Measurements from ENCODE around the gene CKS1B.

CKS1B gene

DNA sequence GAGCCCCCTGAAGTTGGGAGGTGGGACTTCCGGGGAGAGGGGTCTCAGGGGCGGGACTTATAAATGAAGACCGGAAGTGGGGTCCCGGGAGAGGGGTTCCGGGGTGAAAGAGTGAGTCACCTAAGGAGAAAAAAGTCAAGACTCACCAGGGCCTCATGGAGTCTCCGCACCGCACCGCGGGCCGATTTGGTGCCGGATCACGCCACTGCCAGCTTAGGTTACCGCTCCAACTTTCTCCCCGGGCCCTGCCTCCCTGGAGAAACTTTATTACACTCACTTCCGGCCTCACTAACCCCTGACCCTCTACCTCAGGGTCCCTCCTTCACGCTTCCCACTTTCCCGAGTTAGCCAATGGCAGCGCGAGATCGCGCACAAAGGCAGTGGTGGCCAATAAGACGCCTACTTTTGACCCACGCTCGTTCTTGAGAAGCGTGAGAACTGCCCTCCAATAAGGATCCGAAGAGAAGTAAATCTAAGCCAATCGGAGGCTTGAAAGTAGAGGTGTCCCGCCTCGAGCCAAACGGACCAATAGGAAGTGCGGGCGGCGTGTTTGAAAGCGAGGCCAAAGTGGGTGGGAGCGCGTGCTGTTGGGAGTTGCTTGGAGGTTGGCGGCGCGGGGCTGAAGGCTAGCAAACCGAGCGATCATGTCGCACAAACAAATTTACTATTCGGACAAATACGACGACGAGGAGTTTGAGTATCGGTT lies at the start of gene CKS1B:
Gene CKS1B (plus strand): TSS at position 580 of the 706 bp plus-strand sequence. CDS start 65 bp downstream, at position 645.
- H3K27ac Mint-ChIP-seq = no peak within 1 kb of the TSS
- no peak within 1 kb of the TSS for H3K4me3 Mint-ChIP-seq
- peaks cover 2% of the 10 kb centered on the region for H3K36me3 Mint-ChIP-seq
- H3K9me3 Mint-ChIP-seq = no peaks in the 10 kb centered on the region
- peaks cover 29% of the 10 kb centered on the region for H3K4me1 Mint-ChIP-seq
- no peaks in the 10 kb centered on the region for H3K27me3 Mint-ChIP-seq

DNA sequence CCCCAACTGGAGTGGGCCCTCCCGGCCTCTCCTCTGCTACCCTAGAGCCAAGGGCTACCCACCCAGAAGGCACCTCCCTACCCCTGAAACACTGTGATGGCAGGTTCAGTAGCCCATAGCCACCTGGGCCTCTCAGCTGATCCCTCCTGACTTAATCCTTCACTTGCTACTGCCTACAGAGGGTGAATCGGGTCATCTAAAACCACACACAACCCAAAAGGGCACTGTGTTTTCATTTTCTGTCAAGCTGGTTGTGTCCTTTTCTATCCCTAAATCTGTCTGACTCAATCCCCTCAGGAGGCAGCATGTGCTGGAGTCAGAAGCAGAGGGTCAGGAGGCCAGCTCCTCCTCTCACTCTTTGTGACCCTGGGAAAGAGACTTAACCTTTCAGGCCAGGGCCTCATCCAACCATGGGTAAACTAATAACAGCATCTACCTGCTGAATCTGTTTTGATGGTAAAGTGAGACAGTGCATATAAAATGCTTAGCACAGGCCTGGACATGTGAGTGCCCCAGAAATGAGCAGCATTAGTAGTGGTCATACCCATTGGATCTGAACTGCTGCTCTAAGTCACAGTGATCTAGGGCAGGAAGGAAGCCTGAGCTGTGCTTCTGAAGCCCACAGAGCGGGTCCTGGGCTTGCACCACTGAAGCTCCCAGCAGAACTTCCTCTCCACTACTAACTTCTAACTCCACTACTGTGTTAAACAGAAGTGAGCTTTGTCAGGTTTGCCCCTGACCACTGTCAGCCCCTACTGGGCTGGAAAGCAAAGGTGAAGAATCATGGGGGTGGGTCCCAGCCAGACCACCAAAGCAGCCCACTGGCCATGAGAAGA lies 48.9 kb upstream of the CKS1B start:
- Mint-ChIP-seq H3K27me3 (no peaks in the 10 kb centered on the region), H3K4me1 (no peaks in the 10 kb centered on the region), H3K9me3 (no peaks in the 10 kb centered on the region), H3K27ac (peak overlapping the region; percentile 55), H3K36me3 (peaks cover 13% of the 10 kb centered on the region), H3K4me3 (no peak overlapping the region)

DNA sequence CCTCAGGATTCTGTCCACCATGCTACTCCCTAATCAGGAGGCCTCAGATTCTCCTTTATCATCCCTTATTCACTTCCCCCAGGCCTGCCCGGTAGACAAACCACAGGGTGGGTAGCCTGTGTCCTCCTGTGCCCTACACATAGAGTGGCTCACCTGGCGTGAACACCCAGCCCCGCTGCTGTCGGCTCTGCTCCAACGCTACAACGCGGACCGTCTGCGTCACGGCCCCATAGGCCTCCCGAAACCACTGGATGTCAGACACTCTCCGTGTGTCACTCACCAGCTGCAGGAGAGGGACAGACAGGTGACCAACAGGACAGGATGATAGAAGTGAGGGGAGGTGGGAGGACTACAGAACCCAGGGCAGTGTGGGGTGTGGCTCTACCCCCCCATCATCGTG lies 48.3 kb upstream of the CKS1B start:
- no peak overlapping the region for H3K4me3 Mint-ChIP-seq
- H3K9me3 Mint-ChIP-seq = no peaks in the 10 kb centered on the region
- H3K27me3 Mint-ChIP-seq = no peaks in the 10 kb centered on the region
- no peaks in the 10 kb centered on the region for H3K4me1 Mint-ChIP-seq
- no peak overlapping the region for H3K27ac Mint-ChIP-seq
- peaks cover 13% of the 10 kb centered on the region for H3K36me3 Mint-ChIP-seq

DNA sequence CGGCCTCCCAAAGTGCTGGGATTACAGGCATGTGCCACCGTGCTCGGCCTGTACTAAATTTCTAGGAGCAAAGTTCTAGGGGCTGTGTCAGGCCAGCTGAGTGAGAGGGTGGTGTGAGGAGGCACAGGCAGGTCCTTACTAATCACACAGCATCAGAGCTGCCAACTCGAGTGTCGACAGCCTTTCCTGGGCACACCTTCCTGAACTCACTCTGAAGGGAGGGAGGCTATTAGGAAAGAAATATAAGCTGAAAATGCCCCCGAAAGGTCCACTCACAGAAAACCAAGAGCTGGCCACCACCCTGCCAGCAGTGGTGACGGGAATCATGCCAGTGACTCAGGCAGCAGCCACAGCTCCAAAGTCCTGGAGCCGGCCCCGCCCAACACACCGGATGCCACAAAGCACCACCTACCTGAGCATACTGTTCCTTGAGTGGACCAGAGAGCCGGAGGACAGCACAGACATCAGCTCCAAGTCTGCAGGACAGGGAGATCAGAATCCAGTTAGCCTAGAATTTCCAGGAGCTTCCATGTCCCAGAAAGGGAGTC lies 42.5 kb upstream of the CKS1B start:
- H3K27ac Mint-ChIP-seq = no peak overlapping the region
- H3K9me3 Mint-ChIP-seq = no peaks in the 10 kb centered on the region
- peaks cover 14% of the 10 kb centered on the region for H3K36me3 Mint-ChIP-seq
- H3K27me3 Mint-ChIP-seq = no peaks in the 10 kb centered on the region
- H3K4me1 Mint-ChIP-seq = peaks cover 13% of the 10 kb centered on the region
- no peak overlapping the region for H3K4me3 Mint-ChIP-seq

DNA sequence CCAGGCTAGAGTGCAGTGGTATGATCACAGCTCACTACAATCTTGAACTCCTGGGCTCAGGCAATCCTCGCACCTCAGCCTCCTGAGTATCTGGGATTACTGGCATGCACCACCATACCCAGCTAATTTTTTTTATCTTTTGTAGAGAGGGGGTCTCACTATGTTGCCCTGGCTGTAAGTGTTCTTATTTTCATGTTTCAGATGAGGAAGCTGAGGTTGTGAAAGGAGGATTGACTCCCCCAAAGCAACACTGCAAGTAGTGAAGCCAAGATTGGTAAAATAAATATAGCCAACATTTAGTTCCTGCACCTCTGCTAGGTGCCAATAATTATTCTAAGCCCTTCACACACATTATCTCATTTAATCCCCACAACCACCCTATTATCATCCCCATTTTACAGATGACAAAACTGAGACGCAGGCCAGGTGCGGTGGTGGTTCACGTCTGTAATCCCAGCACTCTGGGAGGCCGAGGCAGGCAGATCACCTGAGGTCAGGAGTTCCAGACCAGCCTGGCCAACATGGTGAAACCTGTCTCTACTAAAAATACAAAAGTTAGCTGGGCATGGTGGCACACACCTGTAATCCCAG lies 40.0 kb upstream of the CKS1B start:
- Mint-ChIP-seq H3K27ac (no peak overlapping the region), H3K36me3 (peaks cover 5% of the 10 kb centered on the region), H3K4me1 (peaks cover 33% of the 10 kb centered on the region), H3K27me3 (no peaks in the 10 kb centered on the region), H3K4me3 (peak overlapping the region; percentile 1), H3K9me3 (no peaks in the 10 kb centered on the region)

DNA sequence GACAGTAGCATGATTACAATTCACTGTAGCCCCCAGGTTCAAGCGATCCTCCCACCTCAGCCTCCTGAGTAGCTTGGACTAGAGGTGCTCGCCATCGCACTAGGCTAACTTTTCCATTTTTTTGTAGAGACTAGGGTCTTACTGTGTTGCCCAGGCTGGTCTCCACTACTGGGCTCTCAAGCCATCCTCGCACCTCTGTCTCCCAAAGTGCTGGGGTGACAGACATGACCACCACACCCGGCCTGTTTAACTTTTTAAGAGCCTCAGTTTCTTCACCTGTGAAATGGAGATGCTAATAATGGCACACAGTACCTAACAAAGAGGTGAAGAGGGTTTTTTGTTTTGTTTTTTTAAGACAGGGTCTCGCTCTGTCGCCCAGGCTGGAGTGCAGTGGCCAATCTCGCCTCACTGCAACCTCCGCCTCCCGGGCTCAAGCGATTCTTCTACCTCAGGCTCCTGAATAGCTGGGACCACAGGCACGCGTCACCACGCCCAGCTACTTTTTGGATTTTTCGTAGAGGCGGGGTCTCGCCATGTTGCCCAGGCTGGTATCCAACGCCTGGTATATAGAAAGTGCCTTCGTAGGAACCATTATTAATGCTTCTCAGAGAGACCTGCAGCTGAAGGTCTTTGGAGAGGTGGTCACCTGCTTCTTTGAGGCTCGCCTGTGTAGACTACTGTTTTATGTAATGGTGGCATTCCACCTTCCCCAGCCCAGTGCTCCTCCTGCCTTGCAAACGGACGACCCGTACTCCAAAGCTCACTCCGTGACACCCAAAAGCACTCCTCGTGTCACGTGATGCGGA lies 38.5 kb upstream of the CKS1B start:
- peaks cover 44% of the 10 kb centered on the region for H3K4me1 Mint-ChIP-seq
- H3K27ac Mint-ChIP-seq = peak overlapping the region; percentile 98
- peak overlapping the region; percentile 98 for H3K4me3 Mint-ChIP-seq
- no peaks in the 10 kb centered on the region for H3K9me3 Mint-ChIP-seq
- no peaks in the 10 kb centered on the region for H3K27me3 Mint-ChIP-seq
- H3K36me3 Mint-ChIP-seq = peaks cover 2% of the 10 kb centered on the region

DNA sequence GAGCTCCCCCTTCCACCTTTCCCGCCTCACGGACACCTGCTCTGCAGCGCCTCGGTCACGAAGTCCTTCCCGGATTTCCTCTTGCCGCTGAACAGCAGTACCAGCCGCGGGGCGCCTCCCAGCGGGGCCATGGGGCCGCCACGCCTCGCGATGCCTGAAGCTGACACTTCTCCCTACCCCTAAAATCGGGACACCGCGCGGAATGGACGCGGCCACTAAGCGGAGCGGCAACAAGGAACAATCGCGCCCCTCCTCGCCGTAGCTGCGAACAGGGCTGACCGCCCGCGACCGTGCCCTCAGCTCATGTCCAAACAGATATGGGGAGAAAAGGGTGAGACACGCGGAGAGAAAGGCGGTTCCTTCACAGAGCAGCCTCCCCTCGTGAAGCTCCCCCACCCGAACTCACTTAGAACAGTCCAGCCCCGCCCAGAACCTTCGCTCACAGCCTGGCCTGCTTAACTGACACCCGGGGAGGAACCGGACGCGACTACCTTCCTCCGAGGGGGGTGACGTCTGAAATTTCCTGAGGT lies 37.9 kb upstream of the CKS1B start, which contains the start of gene PMVK:
Gene PMVK (minus strand): TSS at position 165 of the 530 bp plus-strand sequence. CDS start 34 bp downstream, at position 131.
- Mint-ChIP-seq H3K4me3 (peak within 1 kb of the TSS; percentile 98), H3K4me1 (peaks cover 48% of the 10 kb centered on the region), H3K9me3 (no peaks in the 10 kb centered on the region), H3K27me3 (no peaks in the 10 kb centered on the region), H3K27ac (peak within 1 kb of the TSS; percentile 98), H3K36me3 (peaks cover 2% of the 10 kb centered on the region)

DNA sequence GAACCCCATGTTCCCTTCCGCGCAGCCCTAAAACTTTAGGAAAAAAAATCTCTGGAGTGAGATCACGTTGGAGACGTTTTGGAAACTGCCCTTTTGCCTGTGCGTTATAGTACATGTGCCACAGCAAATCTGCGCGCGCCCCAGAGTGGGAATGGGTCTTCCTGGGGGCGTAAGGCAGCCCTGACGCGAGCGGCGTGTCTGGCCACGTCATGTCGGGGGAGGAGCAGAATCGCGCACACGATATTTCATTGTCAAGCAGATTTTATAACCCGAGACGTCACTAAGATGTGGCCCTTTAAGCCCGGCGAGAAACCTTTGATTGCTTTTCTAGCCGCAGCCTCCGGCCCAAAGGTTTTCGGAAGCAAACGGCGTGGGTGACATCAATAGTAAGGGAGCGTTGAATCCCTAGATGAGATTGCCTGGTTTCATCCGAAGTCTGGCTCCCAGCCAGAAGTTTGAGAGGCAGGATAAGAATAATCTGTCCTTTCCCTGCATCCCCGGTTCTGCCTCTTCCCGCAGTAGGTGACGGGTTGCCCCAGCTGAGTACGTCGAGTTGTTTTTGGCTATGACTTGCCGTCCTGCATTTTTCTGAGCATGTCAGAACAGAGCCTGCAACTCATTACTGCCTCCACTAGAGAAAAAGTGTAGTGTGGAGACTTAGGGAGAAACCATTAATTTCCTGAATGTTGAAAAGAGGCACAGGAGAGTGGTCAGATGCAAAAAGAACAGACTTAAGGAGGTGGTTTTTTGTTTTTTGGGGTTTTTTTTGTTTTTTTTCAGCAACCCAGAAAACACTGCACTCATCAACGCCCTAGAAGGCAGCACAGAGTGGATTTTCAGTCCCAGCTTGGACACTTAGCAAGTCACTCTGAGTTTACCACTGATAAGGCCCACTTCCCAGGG lies 37.1 kb upstream of the CKS1B start:
- peak overlapping the region; percentile 98 for H3K4me3 Mint-ChIP-seq
- peak overlapping the region; percentile 98 for H3K27ac Mint-ChIP-seq
- H3K36me3 Mint-ChIP-seq = peaks cover 2% of the 10 kb centered on the region
- peaks cover 50% of the 10 kb centered on the region for H3K4me1 Mint-ChIP-seq
- H3K9me3 Mint-ChIP-seq = no peaks in the 10 kb centered on the region
- H3K27me3 Mint-ChIP-seq = no peaks in the 10 kb centered on the region

DNA sequence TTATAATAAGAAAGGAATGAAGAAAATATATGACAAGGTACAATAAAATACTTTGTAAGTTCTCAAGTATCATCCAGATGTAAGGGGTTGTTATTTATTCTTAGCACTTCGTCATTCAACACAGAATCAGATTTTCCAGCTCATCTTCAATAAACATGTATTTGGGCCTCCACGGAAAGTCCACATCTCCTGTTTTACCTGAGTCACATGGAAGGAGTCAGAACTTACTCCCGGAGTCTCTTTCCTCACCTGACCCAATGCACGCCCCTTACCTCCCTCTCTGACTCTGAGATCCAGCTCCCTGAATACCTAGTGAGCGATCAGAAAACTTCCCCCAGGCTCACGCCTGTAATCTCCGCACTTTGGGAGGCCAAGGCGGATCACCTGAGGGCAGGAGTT lies 36.5 kb upstream of the CKS1B start:
- Mint-ChIP-seq H3K4me3 (peak overlapping the region; percentile 98), H3K36me3 (peaks cover 2% of the 10 kb centered on the region), H3K27ac (peak overlapping the region; percentile 98), H3K9me3 (no peaks in the 10 kb centered on the region), H3K27me3 (no peaks in the 10 kb centered on the region), H3K4me1 (peaks cover 56% of the 10 kb centered on the region)

DNA sequence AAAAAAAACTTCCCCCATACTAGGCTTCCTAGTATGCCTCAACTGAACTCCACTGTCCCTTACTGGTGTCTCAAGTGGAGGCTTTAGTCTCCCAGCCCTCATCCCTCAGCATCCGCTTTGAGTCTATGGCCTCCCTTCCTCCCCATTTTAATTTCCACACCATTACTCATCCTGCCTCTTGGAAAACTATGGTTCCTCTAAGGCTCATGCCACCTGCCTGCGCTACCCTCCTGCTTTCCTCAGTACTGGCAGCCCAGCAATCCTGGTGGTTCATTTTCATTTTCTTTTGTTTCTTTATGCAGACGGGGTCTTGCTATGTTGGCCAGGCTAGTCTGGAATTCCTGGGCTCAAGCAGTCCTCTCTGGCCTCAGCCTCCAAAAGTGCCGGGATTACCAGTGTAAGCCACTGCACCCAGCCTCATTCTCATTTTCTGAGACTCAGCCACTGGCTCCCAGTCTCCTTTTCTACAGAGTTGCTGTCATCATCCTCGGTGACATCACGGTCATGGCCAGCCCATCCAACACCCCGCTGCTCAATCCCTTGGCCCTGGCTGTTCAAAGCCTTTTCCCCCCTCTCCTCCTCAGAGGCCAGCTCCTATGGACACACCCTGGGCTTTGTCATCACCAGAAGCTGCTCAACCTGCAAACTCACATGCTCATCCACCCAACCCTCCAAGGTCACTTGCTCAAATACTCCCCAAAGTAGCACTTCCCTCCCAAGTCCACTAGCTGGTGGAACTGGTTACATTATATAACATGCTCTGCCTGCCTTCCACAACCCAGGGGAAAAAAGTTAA lies 35.7 kb upstream of the CKS1B start:
- no peaks in the 10 kb centered on the region for H3K9me3 Mint-ChIP-seq
- peak overlapping the region; percentile 37 for H3K27ac Mint-ChIP-seq
- peak overlapping the region; percentile 68 for H3K4me3 Mint-ChIP-seq
- H3K27me3 Mint-ChIP-seq = no peaks in the 10 kb centered on the region
- peaks cover 62% of the 10 kb centered on the region for H3K4me1 Mint-ChIP-seq
- H3K36me3 Mint-ChIP-seq = peaks cover 2% of the 10 kb centered on the region

DNA sequence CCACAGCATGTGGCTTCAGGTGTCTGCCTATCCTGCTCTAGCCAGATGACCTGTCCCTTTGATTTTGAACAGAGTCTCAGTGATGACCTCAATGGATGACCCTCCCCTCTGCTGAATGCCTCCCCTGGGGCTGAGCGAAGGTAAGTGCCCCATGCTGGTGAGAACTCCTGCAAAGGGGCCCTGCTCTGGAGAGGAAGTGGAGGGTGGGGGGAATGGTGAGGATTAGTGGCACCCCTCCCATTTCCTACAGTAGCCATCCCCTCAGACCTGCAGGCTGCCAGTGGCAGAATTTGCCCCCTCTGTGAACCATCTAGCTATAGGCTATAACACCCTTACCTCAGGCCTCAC lies 34.3 kb upstream of the CKS1B start:
- Mint-ChIP-seq H3K4me3 (no peak overlapping the region), H3K9me3 (no peaks in the 10 kb centered on the region), H3K4me1 (peaks cover 63% of the 10 kb centered on the region)

DNA sequence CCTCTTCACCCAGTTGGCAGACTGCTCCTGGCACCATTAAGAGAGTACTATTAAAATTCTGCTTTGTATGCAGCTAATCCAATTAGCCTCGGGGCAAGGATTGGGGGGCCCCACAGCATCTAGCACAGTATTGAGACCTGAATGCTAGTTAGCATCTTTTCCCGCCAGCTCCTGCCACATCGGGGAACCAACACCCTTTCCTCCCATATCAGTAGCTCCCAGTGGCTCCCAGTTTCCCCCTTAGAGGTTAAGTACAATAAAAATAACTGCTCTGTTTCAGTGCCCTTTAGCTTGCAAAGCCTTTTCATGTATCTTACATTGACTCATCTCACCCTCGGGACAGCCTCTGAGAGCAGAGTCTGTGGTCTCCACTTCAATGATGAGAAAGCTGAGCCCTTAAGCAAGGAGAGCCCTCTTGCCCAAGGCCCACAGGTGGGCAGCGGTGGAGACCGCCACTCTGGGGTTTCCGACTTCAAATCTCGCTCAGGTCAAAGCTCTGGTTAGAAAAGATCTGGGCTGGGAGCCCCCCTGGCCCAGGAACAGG lies 33.8 kb upstream of the CKS1B start:
- Mint-ChIP-seq H3K27me3 (no peaks in the 10 kb centered on the region), H3K9me3 (no peaks in the 10 kb centered on the region), H3K27ac (peak overlapping the region; percentile 83), H3K4me1 (peaks cover 61% of the 10 kb centered on the region), H3K4me3 (peak overlapping the region; percentile 55), H3K36me3 (peaks cover 2% of the 10 kb centered on the region)

More for the DNA sequence above, 34.3 kb upstream of the CKS1B start:
- Mint-ChIP-seq H3K27ac (peak overlapping the region; percentile 83), H3K36me3 (peaks cover 2% of the 10 kb centered on the region), H3K27me3 (no peaks in the 10 kb centered on the region)

DNA sequence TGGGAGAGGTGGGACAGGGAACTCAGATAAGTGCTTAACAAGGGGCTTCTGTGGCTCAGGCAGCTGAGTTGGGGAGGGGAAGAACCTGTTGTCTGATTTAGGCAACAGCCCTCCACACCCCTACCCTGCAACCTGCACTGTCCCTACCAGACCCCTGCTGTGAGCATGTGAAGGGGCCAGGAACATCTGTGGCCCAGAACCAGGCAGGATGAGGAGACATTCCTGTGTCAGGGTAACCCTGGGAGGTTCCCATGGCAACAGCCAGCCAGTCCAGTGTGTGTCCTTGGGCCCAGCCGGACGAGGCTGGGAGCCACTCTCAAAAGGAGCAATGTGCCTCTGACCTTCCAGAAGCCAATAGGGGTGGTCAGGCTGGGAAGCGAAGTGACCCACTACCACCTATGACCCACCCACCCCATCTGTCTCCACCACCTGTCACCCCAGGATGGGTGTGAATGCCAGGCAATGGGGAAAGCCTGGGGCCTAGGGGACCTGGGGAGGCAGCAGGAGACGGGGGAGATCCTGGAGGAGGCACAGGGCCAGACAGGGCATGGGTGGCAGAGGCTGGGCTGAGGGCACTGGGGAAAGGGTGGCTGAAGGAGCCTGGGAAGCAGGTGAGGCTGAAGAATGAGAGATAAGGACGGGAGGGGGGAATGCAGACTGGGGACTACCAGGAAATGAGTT lies 33.0 kb upstream of the CKS1B start:
- H3K36me3 Mint-ChIP-seq = peaks cover 4% of the 10 kb centered on the region
- H3K4me3 Mint-ChIP-seq = no peak overlapping the region
- H3K27ac Mint-ChIP-seq = peak overlapping the region; percentile 46
- peaks cover 58% of the 10 kb centered on the region for H3K4me1 Mint-ChIP-seq
- H3K27me3 Mint-ChIP-seq = no peaks in the 10 kb centered on the region
- no peaks in the 10 kb centered on the region for H3K9me3 Mint-ChIP-seq

All from activated naive CD4-positive, alpha-beta T cell treated with anti-CD3 and anti-CD28 coated beads, Interleukin-2, amount 50 U/mL, for 24 hours (primary cell).